Calu3 (cell line): ENCODE results near the gene OTOG. TPM values are rescaled to one million over a fixed set of nuclear protein-coding genes. Genes with fewer than 3 reads are reported as not detected.

ENCODE experiments used
- BruUV-seq: library from RNA; stranded (reverse); fragments of 400-500 nt; replicated peaks from 2 replicates; lab custom pipeline; 2021; lab: Mats Ljungman, UMichigan
- CTCF ChIA-PET: fragments of 300-600 bp; sonication (Branson Sonifier 250); formaldehyde crosslinking; loops from one replicate; lab custom pipeline; 2022; ENCODE audit warnings: antibody characterized with exemption; lab: Charles Lee
- DNase-seq: peaks from one replicate; pipeline ENCODE4 v3.0.0; 2022
- H3K27ac Mint-ChIP-seq: one replicate; pipeline ENCODE4 v1.8.0; 2022; ENCODE audit warnings: mixed read lengths; ENCODE audit not compliant: unreplicated experiment
- H3K27me3 Mint-ChIP-seq: one replicate; pipeline ENCODE4 v1.8.0; 2022; ENCODE audit warnings: mixed read lengths; ENCODE audit not compliant: unreplicated experiment
- H3K36me3 Mint-ChIP-seq: one replicate; pipeline ENCODE4 v1.8.0; 2022; ENCODE audit warnings: mild to moderate bottlenecking, moderate library complexity, mixed read lengths; ENCODE audit not compliant: insufficient read depth, unreplicated experiment
- H3K4me1 Mint-ChIP-seq: one replicate; pipeline ENCODE4 v1.8.0; 2022; ENCODE audit warnings: mild to moderate bottlenecking, low read depth, mixed read lengths; ENCODE audit not compliant: unreplicated experiment
- H3K4me3 Mint-ChIP-seq: one replicate; pipeline ENCODE4 v1.8.0; 2022; ENCODE audit warnings: mild to moderate bottlenecking, low read depth, moderate library complexity, mixed read lengths; ENCODE audit not compliant: unreplicated experiment
- H3K9me3 Mint-ChIP-seq: one replicate; pipeline ENCODE4 v1.8.0; 2022; ENCODE audit warnings: low read depth, mixed read lengths; ENCODE audit not compliant: unreplicated experiment
- CTCF ChIP-seq: fragments of 200-600 bp; IDR thresholded peaks from one replicate; pipeline ENCODE4 v1.8.0; 2022; ENCODE audit warnings: antibody characterized with exemption; ENCODE audit not compliant: unreplicated experiment
- intact Hi-C: fragments of 100-400 bp; cut with micrococcal nuclease; formaldehyde crosslinking; loops from one replicate; pipeline ENCODE4 v1.10.0; 2022; ENCODE audit not compliant: unreplicated experiment
- total RNA-seq: library from RNA; stranded (reverse); gene quantifications from 2 replicates; pipeline ENCODE4 v1.2.3, GENCODE V29; 2022

Gene OTOG
- total RNA-seq, 1 experiment from 2014 or later = not detected

- TF ChIP-seq CTCF = no peak
- H3K27me3 Mint-ChIP-seq = no peaks in the 10 kb centered on the region
- no peak overlapping the region for H3K4me3 Mint-ChIP-seq
- no peaks in the 10 kb centered on the region for H3K9me3 Mint-ChIP-seq
- no peak overlapping the region for H3K27ac Mint-ChIP-seq
- peaks cover 13% of the 10 kb centered on the region for H3K4me1 Mint-ChIP-seq
- intact Hi-C loops = loop anchor here (10.0 kb wide), 1 partner anchor 272 kb away; no protein-coding TSS in a partner anchor
- no peak for DNase-seq
- no TSS peak for BruUV-seq
- H3K36me3 Mint-ChIP-seq = no peaks in the 10 kb centered on the region
- CTCF ChIA-PET = interaction anchor here (0.5 to 1.2 kb wide), 2 partner anchors 118 to 122 kb away, joined by 3 read pairs; no protein-coding TSS in a partner anchor
Observed at GRCh38 chr11:17506314-17506713, 40.7 kb upstream of the OTOG start.

- H3K4me3 Mint-ChIP-seq = no peak overlapping the region
- no peak overlapping the region for H3K27ac Mint-ChIP-seq
- CTCF ChIA-PET = interaction anchor here (0.5 to 1.2 kb wide), 2 partner anchors 118 to 123 kb away, joined by 3 read pairs; no protein-coding TSS in a partner anchor
- intact Hi-C loops = loop anchor here (10.0 kb wide), 1 partner anchor 272 kb away; no protein-coding TSS in a partner anchor
- peak; percentile 7 for TF ChIP-seq CTCF
- H3K9me3 Mint-ChIP-seq = no peaks in the 10 kb centered on the region
- H3K4me1 Mint-ChIP-seq = peaks cover 13% of the 10 kb centered on the region
- no peaks in the 10 kb centered on the region for H3K27me3 Mint-ChIP-seq
- no TSS peak for BruUV-seq
- no peaks in the 10 kb centered on the region for H3K36me3 Mint-ChIP-seq
- peak; percentile 14 for DNase-seq
Observed at GRCh38 chr11:17506942-17507341, 40.1 kb upstream of the OTOG start.

- intact Hi-C loops = loop anchor here (10.0 kb wide), 1 partner anchor 273 kb away; no protein-coding TSS in a partner anchor
- no TSS peak for BruUV-seq
- Mint-ChIP-seq H3K27me3 (no peaks in the 10 kb centered on the region), H3K9me3 (no peaks in the 10 kb centered on the region), H3K4me1 (peaks cover 13% of the 10 kb centered on the region), H3K36me3 (no peaks in the 10 kb centered on the region), H3K27ac (no peak overlapping the region), H3K4me3 (no peak overlapping the region)
- no peak for DNase-seq
- TF ChIP-seq CTCF = no peak
- CTCF ChIA-PET = interaction anchor here (0.8 to 1.6 kb wide), 3 partner anchors 12 to 124 kb away, joined by 3 to 7 read pairs (median 4); no protein-coding TSS in a partner anchor
Observed at GRCh38 chr11:17507773-17508172, 39.3 kb upstream of the OTOG start.

GRCh38 chr11:17508306-17508705 lies 38.8 kb upstream of the OTOG start:
- DNase-seq = no peak
- H3K27ac Mint-ChIP-seq = no peak overlapping the region
- H3K27me3 Mint-ChIP-seq = no peaks in the 10 kb centered on the region
- H3K4me3 Mint-ChIP-seq = no peak overlapping the region
- BruUV-seq = no TSS peak
- no peak for TF ChIP-seq CTCF
- peaks cover 13% of the 10 kb centered on the region for H3K4me1 Mint-ChIP-seq
- H3K9me3 Mint-ChIP-seq = no peaks in the 10 kb centered on the region
- no peaks in the 10 kb centered on the region for H3K36me3 Mint-ChIP-seq
- CTCF ChIA-PET = interaction anchor here (0.8 to 1.6 kb wide), 3 partner anchors 11 to 125 kb away, joined by 3 to 7 read pairs (median 4); no protein-coding TSS in a partner anchor
- intact Hi-C loops = loop anchor here (10.0 kb wide), 1 partner anchor 274 kb away; no protein-coding TSS in a partner anchor
